ELF-1 (cell line): ENCODE measurements around the gene CREBL2.
"Not testable (repeated sequence)": the region's sequence is repeated elsewhere in the genome, so short reads cannot be mapped to it uniquely, and the experiment has no call there.

Experiments used
- DNase-seq: peaks from one replicate; pipeline ENCODE4 v3.0.0-alpha.2; 2016; ENCODE audit warnings: low read depth, low spot score

The CREBL2 gene

GRCh38 chr12:12596598-12596997 is 15.1 kb upstream of the CREBL2 start:
- DNase-seq, result not testable (repeated sequence)

DNA sequence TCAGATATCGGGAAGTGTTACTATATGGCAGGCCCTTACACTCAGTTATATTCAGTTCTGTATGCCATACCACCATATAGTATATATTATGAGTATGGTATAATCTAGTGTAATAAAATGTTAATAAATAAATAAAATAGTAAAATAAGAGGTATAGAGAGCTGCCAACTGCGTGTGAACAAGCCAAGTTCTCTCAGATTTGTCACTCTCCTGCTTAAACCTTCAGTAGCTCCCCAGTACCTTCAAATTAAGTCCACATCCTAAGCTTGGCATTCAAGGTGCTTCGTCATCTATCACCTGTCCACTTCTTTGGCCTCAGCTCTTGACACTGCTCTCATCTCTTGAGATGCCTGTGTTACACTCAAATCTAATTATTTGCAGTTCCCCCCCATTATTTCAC is 12.8 kb upstream of the CREBL2 start:
- no peak for DNase-seq

- DNase-seq, result peak; percentile 20
These were observed 11.7 kb upstream of the CREBL2 start for GRCh38 chr12:12599750-12600643.

DNA sequence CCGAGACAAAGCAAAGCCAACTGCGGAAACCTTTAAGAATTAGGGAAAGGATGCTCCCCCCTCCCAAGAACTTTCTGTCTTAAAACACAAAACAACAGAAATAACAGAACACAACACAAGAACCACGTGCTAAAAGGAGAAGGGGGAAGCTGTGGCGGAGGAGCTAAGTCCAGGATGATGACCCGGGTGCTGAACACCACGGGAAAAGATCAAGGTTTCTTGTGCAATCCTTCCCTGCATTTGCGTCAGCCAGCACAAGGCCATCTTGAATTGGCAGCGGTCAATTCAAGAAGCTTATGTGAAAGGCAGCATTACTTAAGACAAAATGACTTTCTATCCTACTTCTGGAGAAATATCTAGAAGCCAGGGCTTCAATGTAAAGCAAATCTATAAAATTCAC is 11.0 kb upstream of the CREBL2 start:
- DNase-seq, result no peak

- no peak for DNase-seq
These were observed 6.9 kb upstream of the CREBL2 start for GRCh38 chr12:12604740-12605139.

DNA sequence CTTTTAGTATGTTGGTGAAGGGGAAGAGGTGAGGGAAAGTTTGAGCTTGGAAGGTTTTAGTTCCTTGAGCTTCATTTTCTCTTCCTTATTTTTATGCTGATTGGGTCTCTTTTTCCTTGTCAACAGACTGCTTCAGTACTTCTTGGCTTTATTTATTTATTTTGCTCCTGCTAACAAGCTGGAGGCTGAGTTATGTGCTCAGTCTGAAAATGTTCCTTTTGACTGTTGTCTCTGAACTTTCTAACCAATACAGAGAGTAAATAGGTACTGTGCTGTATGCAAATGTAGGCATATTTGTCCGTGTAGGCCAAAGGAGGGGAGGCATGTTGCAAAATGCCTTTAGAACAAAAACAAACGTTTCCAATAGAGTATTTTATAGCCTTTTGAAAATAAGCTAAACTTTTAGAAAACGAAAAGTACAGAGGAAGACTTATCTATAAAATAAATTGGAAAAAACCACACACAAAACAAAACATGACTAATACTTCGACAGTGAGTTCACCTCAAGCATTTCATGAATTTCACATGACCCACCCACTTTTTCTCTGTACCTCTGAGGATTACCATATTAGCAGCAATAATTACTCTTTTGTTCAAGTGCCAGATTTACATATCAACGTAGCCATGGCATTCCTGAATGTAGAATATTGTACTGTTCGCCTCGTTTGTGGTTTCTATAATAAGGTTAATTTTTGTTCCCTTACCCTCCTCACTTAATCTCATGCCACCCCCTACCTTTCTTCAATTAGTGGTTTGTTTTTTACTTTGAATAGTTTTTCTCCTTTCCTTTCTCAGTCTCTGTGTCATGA is 4.7 kb upstream of the CREBL2 start:
- no peak for DNase-seq

DNA sequence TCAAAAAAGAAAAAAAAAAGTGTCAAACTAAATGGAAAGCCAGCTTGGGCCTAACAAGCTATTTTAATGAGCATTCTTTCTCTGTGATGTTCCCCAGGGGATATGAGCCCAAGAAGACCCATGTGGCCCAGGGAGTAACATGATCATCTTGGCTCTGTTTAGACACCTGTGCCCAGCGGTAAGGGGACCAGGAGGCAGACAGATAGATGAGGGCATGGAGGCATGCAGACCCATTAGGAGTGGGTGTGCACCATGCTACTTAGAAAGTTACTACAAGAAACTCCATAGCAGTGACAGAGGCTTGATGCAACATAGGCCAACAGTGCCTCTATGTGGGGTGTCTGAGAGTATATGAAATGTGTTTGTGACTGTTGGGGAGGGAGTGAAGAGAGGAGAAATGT is 3.1 kb upstream of the CREBL2 start:
- DNase-seq, result no peak

GRCh38 chr12:12609692-12610091 is 2.0 kb upstream of the CREBL2 start:
- DNase-seq, result no peak

- DNase-seq, result no peak
These were observed 965 bp upstream of the CREBL2 start for GRCh38 chr12:12610711-12611110.

- DNase-seq, result no peak
These were observed 682 bp downstream of the CREBL2 start for GRCh38 chr12:12612358-12612757.

DNA sequence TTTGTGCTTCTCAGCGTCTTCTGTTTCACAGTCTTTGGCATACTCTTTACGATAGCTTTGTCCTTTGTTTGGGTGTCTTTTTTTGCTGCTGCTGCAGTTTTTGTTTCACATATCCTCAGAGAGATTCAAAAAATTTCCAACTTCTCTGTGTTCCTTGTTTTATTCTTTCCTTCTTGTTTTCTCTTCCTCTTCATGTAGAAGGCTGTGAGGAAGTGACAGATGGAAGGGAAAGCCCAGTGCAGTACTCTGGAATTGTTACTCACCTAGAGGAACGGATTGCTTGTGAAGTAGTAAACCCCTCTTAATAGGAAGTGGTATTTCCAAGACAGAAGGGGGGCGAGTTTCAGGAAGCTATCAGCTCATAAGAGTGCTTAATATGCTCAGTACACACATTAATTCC is 1.7 kb downstream of the CREBL2 start:
- DNase-seq, result no peak

DNA sequence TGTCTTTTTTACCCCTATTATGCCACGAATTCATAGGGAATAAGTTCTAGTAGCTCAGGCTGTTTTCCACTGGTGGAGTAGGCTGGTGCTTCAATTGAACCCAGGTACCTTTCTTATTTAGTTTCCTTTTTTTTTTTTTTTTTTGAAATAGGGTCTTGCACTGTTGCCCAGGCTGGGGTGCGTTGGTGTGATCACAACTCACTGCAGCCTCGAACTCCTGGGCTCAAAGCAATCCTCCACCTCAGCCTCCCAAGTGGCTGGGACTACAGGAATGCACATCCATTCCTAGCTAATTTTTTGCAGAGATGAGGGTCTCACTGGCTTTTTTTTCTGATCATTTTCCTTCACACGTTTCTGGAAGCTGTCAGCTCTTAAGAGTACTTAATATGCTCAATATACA is 2.7 kb downstream of the CREBL2 start:
- no peak for DNase-seq

GRCh38 chr12:12616512-12617310 is 5.0 kb downstream of the CREBL2 start:
- DNase-seq, result no peak

DNA sequence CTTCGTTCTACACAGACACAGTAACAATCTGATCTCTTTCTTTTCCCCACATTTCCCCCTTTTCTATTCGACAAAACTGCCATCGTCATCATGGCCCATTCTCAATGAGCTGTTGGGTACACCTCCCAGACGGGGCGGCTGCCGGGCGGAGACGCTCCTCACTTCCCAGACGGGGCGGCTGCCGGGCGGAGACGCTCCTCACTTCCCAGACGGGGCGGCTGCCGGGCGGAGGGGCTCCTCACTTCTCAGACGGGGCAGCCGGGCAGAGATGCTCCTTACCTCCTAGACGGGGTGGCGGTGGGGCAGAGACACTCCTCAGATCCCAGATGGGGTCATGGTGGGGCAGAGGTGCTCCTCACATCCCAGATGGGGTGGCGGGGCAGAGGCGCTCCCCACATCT is 6.4 kb downstream of the CREBL2 start:
- not testable (repeated sequence) for DNase-seq

GRCh38 chr12:12620730-12621315 is 9.1 kb downstream of the CREBL2 start:
- DNase-seq, result no peak

GRCh38 chr12:12622418-12622817 is 10.7 kb downstream of the CREBL2 start:
- DNase-seq, result no peak

- DNase-seq, result no peak
These were observed 12.9 kb downstream of the CREBL2 start for GRCh38 chr12:12624498-12624992.

DNA sequence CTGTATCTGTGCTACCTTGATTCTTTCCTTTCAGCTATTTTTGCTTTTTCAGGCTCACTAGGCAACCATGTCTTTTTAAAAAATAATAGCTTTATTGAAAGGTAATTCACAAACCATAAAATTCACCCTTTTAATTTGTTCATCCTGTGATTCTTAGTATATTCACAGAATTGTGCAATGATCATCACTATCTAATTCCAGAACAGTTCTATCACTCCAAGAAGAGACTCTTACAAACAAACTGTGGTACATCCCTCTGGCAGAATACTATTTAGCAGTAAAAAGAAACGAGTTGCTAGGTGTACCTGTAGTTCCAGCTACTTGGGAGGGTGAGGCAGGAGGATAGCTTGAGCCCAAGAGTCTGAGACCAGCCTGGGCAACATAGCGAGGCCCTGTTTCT is 14.8 kb downstream of the CREBL2 start:
- no peak for DNase-seq

DNA sequence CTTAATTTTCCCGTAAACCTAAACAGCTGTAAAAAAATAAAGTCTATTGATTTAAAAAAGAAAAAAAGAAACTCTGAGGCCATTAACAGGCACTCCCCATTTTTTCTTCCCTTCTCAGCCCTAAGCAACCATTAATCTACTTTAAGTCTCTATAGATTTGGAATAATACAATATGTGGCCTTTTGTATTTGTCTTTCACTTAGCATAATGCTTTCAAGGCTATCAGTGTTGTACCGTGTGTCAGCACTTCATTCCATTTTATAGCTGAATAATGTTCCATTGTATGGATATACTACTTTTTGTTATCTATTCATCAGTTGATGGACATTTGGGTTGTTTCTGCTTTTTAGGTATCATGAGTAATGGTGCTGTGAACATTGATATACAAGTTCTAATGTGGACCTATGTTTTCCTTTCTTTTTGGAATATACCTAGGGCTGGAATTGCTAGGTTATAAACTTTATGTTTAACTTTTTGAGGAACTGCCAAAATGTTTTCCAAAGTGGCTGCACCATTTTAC is 15.7 kb downstream of the CREBL2 start:
- no peak for DNase-seq

- DNase-seq, result no peak
These were observed 16.3 kb downstream of the CREBL2 start for GRCh38 chr12:12628013-12628412.

DNA sequence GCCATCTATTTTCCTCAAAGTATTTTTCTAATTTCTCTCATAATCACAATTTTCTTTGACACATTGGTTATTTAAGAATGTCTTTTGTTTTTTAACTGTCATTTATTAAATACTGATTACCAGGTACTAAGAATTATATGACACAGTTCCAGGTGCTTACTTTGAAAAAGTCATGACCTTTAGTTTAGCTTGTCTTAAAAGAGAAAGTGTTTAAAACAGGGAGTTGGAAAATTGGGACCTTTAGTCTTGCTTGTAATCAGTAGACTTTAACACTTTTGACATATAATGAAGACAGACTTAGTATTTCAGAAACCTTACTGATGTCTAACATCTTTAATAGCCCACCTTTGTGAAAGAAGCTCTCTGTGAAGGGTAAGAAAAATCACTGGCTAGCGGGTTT is 19.2 kb downstream of the CREBL2 start:
- DNase-seq, result no peak
